HEK293 (cell line): ENCODE data around the gene ZNF223.

ENCODE experiments used
- CTCF ChIA-PET: fragments of 350-600 bp; formaldehyde crosslinking; extraction: SDS; loops from one replicate; lab custom pipeline; 2021; ENCODE audit warnings: antibody characterized with exemption; lab: Yijun Ruan, JAX
- POLR2A ChIA-PET: fragments of 300-600 bp; formaldehyde crosslinking; extraction: SDS; loops from one replicate; lab custom pipeline; 2020; ENCODE audit warnings: antibody characterized with exemption, inconsistent platforms; lab: Yijun Ruan, JAX
- H3K27ac ChIP-seq: fragments of 200-500 bp; sonication (Bioruptor generic); 2 replicates; pipeline ENCODE4 v1.5.1; 2014; ENCODE audit warnings: low read depth, low read length, control low read depth, inconsistent platforms; ENCODE audit errors: extremely low read depth
- H3K36me3 ChIP-seq, 2 experiments: fragments of 200-500 bp in 1 of 2; sonication (Bioruptor generic) in 1 of 2; 1 replicate in 1 of 2; 2 replicates in 1 of 2; pipeline ENCODE4 v1.5.1; 2014 to 2017; ENCODE audit warnings: inconsistent platforms in 2 of 2, low read length in 2 of 2; ENCODE audit not compliant: control insufficient read depth in 2 of 2, insufficient read depth in 1 of 2
- H3K4me1 ChIP-seq: fragments of 200-500 bp; sonication (Bioruptor generic); 2 replicates; pipeline ENCODE4 v1.5.1; 2014; ENCODE audit warnings: mild to moderate bottlenecking, low read length, inconsistent platforms; ENCODE audit not compliant: control insufficient read depth, insufficient read depth
- H3K4me3 ChIP-seq: 2 replicates; pipeline ENCODE4 v1.5.1; 2011; ENCODE audit warnings: low read depth, mild to moderate bottlenecking, control low read depth, low read length, moderate library complexity
- H3K9me3 ChIP-seq: fragments of 200-500 bp; sonication (Bioruptor generic); 2 replicates; pipeline ENCODE4 v1.5.1; 2014; ENCODE audit warnings: low read depth, low read length, inconsistent platforms; ENCODE audit not compliant: control insufficient read depth, insufficient read depth
- BCL11A ChIP-seq: fragments of 450-650 bp; formaldehyde crosslinking; IDR thresholded peaks from 2 replicates; pipeline ENCODE4 v1.5.1; 2016; ENCODE audit warnings: low read depth, missing biosample characterization, missing genetic modification characterization
- GLI4 ChIP-seq: fragments of 450-650 bp; formaldehyde crosslinking; IDR thresholded peaks from 2 replicates; pipeline ENCODE4 v1.5.1; 2016; ENCODE audit warnings: missing biosample characterization, missing genetic modification characterization
- RBAK ChIP-seq: fragments of 450-650 bp; formaldehyde crosslinking; IDR thresholded peaks from 2 replicates; pipeline ENCODE4 v1.5.1; 2016; ENCODE audit warnings: missing biosample characterization, missing genetic modification characterization
- SCRT2 ChIP-seq: fragments of 450-650 bp; formaldehyde crosslinking; IDR thresholded peaks from 2 replicates; pipeline ENCODE4 v1.5.1; 2016; ENCODE audit warnings: missing biosample characterization, missing genetic modification characterization
- SP7 ChIP-seq: fragments of 450-650 bp; formaldehyde crosslinking; IDR thresholded peaks from 2 replicates; pipeline ENCODE4 v1.5.1; 2016; ENCODE audit warnings: missing biosample characterization, missing genetic modification characterization
- ZBTB1 ChIP-seq: fragments of 450-650 bp; formaldehyde crosslinking; IDR thresholded peaks from 2 replicates; pipeline ENCODE4 v1.5.1; 2016; ENCODE audit warnings: missing biosample characterization, missing genetic modification characterization
- ZFP37 ChIP-seq: fragments of 450-650 bp; formaldehyde crosslinking; IDR thresholded peaks from 2 replicates; pipeline ENCODE4 v1.5.1; 2016; ENCODE audit warnings: missing biosample characterization, missing genetic modification characterization
- ZNF133 ChIP-seq: fragments of 450-650 bp; formaldehyde crosslinking; IDR thresholded peaks from 2 replicates; pipeline ENCODE4 v1.5.1; 2016; ENCODE audit warnings: missing biosample characterization, missing genetic modification characterization
- ZNF416 ChIP-seq: fragments of 450-650 bp; formaldehyde crosslinking; IDR thresholded peaks from 2 replicates; pipeline ENCODE4 v1.5.1; 2016; ENCODE audit warnings: missing biosample characterization, missing genetic modification characterization
- ZNF501 ChIP-seq: fragments of 450-650 bp; formaldehyde crosslinking; IDR thresholded peaks from 2 replicates; pipeline ENCODE4 v1.5.1; 2016; ENCODE audit warnings: missing biosample characterization, missing genetic modification characterization
- ZNF521 ChIP-seq: fragments of 450-650 bp; formaldehyde crosslinking; IDR thresholded peaks from 2 replicates; pipeline ENCODE4 v1.5.1; 2017; ENCODE audit warnings: missing biosample characterization, mild to moderate bottlenecking, missing genetic modification characterization
- ZNF626 ChIP-seq: fragments of 450-650 bp; sonication (Bioruptor Pico); formaldehyde crosslinking; IDR thresholded peaks from 2 replicates; pipeline ENCODE4 v1.5.1; 2018; ENCODE audit warnings: missing biosample characterization, missing genetic modification characterization, inconsistent platforms
- ZSCAN30 ChIP-seq: fragments of 450-650 bp; IDR thresholded peaks from 2 replicates; pipeline ENCODE4 v1.5.1; 2018; ENCODE audit warnings: missing biosample characterization, mild to moderate bottlenecking, missing genetic modification characterization, moderate library complexity
- TF ChIP-seq, protein P1 (sequence below): fragments of 450-650 bp; formaldehyde crosslinking; optimal IDR thresholded peaks from 2 replicates; pipeline ENCODE3; 2016; ENCODE audit warnings: missing biosample characterization, mild to moderate bottlenecking, missing genetic modification characterization
- TF ChIP-seq, protein P2 (sequence below): fragments of 450-650 bp; formaldehyde crosslinking; IDR thresholded peaks from 2 replicates; pipeline ENCODE4 v1.5.1; 2016; ENCODE audit warnings: missing biosample characterization, missing genetic modification characterization
- TF ChIP-seq, protein P3 (sequence below): fragments of 450-650 bp; formaldehyde crosslinking; IDR thresholded peaks from 2 replicates; pipeline ENCODE4 v1.5.1; 2016; ENCODE audit warnings: missing biosample characterization, missing genetic modification characterization
- TF ChIP-seq, protein P4 (sequence below): fragments of 450-650 bp; formaldehyde crosslinking; IDR thresholded peaks from 2 replicates; pipeline ENCODE4 v1.5.1; 2016; ENCODE audit warnings: missing biosample characterization, missing genetic modification characterization

Gene ZNF223

DNA sequence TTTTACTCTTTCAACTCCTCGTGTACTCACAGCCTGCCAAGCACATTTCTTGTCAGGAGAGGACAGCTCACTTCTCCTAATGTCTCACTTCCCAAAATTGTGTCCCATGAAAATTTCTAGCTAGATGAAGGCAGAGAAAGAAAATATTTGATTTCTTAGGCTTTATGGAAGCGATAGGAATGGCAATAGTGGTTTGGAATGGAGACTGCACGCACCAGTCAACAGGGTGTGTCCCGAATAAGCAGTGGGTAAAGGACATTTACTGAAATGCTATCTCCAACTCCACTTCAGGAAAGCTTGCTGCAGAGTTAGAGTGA lies 27.0 kb upstream of the ZNF223 start:
- POLR2A ChIA-PET = interaction anchor here (1.0 to 2.0 kb wide), 7 partner anchors 20 to 182 kb away, joined by 3 to 7 read pairs (median 5); partner anchors contain the start of genes ZNF221, ZNF223, ZNF224 and ZNF45
- H3K9me3 ChIP-seq = peaks cover 7% of the 10 kb centered on the region
- TF ChIP-seq RBAK (tag by site-specific recombination) = 0 out of 2 replicates have a peak, but pooled peaks have one; percentile 6
- TF ChIP-seq, protein P1, sequence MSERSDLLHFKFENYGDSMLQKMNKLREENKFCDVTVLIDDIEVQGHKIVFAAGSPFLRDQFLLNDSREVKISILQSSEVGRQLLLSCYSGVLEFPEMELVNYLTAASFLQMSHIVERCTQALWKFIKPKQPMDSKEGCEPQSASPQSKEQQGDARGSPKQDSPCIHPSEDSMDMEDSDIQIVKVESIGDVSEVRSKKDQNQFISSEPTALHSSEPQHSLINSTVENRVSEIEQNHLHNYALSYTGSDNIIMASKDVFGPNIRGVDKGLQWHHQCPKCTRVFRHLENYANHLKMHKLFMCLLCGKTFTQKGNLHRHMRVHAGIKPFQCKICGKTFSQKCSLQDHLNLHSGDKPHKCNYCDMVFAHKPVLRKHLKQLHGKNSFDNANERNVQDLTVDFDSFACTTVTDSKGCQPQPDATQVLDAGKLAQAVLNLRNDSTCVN = no peak
- TF ChIP-seq ZNF626 (tag by site-specific recombination) = peak; percentile 77; the same call in 1 of the 2 replicates
- no peak for TF ChIP-seq ZNF521 (tag by site-specific recombination)
- 0 out of 2 replicates have a peak, but pooled peaks have one; percentile 73 for TF ChIP-seq ZNF501 (tag by site-specific recombination)
- peak; percentile 37; the same call in 1 of the 2 replicates for TF ChIP-seq ZNF133 (tag by site-specific recombination)
- 0 out of 2 replicates have a peak, but pooled peaks have one; percentile 3 for TF ChIP-seq ZFP37 (tag by site-specific recombination)
- TF ChIP-seq SCRT2 (tag by site-specific recombination) = 0 out of 2 replicates have a peak, but pooled peaks have one; percentile 19
- TF ChIP-seq, protein P2, sequence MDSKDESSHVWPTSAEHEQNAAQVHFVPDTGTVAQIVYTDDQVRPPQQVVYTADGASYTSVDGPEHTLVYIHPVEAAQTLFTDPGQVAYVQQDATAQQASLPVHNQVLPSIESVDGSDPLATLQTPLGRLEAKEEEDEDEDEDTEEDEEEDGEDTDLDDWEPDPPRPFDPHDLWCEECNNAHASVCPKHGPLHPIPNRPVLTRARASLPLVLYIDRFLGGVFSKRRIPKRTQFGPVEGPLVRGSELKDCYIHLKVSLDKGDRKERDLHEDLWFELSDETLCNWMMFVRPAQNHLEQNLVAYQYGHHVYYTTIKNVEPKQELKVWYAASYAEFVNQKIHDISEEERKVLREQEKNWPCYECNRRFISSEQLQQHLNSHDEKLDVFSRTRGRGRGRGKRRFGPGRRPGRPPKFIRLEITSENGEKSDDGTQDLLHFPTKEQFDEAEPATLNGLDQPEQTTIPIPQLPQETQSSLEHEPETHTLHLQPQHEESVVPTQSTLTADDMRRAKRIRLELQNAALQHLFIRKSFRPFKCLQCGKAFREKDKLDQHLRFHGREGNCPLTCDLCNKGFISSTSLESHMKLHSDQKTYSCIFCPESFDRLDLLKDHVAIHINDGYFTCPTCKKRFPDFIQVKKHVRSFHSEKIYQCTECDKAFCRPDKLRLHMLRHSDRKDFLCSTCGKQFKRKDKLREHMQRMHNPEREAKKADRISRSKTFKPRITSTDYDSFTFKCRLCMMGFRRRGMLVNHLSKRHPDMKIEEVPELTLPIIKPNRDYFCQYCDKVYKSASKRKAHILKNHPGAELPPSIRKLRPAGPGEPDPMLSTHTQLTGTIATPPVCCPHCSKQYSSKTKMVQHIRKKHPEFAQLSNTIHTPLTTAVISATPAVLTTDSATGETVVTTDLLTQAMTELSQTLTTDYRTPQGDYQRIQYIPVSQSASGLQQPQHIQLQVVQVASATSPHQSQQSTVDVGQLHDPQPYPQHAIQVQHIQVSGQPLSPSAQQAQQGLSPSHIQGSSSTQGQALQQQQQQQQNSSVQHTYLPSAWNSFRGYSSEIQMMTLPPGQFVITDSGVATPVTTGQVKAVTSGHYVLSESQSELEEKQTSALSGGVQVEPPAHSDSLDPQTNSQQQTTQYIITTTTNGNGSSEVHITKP = peak; percentile 66; the same call in 1 of the 2 replicates
- TF ChIP-seq ZNF416 (tag by site-specific recombination) = no peak
- 0 out of 2 replicates have a peak, but pooled peaks have one; percentile 7 for TF ChIP-seq ZSCAN30
- TF ChIP-seq SP7 (tag by site-specific recombination) = 0 out of 2 replicates have a peak, but pooled peaks have one; percentile 21
- TF ChIP-seq, all 188 proteins: peak for 9
- peaks cover 33 to 36% of the 10 kb centered on the region in 2 experiments for H3K36me3 ChIP-seq
- H3K4me1 ChIP-seq = peaks cover 13% of the 10 kb centered on the region; the same call in 1 of the 2 replicates
- CTCF ChIA-PET = interaction anchor here (1.2 kb wide), 1 partner anchor 17 kb away, joined by 4 read pairs; no protein-coding TSS in a partner anchor
- peak overlapping the region; percentile 9; the same call in 1 of the 2 replicates for H3K27ac ChIP-seq
- peak overlapping the region; percentile 53 for H3K4me3 ChIP-seq

DNA sequence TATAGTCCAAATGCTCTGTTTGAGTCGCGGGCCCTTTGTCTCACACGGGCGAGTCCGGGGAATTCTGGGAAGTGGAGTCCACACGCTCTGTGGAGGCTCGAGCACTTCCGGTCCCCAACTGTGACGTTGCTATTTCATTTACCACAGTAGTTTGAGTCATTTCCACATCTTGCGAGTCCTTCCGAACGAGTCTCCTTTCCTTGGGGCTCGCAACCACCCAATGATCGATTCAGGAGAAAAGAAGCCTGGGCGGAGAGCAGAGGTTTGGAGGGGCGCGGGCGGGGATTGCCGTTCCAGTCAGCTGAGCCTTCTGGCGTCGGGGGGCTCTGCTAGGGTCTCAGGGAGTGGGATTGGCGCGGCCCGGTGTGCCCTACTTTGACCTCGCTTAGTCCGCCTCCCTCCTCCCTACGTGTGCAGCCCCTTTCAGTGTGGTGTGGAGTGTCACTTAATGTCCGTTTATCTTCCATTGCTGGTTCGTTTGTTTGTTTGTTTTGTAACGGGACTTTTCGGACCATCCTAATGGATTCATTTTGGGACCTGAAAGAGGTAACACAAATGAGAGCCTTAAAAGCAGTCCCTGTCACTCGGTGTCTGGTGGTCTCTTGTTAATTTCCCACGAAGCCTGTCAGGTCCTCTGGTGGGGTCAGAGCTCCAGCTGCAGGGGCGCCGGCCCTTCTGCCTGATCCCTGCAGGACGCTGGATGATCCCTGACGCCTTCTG lies 26.5 kb upstream of the ZNF223 start, which contains the start of gene ZNF222:
Gene ZNF222, plus strand, starts transcription at position 163 of the 720 bp plus-strand sequence. Its CDS starts 58 bp downstream, at position 221.
- H3K4me1 ChIP-seq = peaks cover 13% of the 10 kb centered on the region; the same call in 1 of the 2 replicates
- H3K4me3 ChIP-seq = peak within 1 kb of the TSS; percentile 53
- peaks cover 38 to 41% of the 10 kb centered on the region in 2 experiments for H3K36me3 ChIP-seq
- POLR2A ChIA-PET = interaction anchor here (0.9 to 2.0 kb wide), 8 partner anchors 20 to 187 kb away, joined by 3 to 7 read pairs (median 4); partner anchors contain the start of genes ZNF221, ZNF223, ZNF224 and ZNF227
- peaks cover 12% of the 10 kb centered on the region for H3K9me3 ChIP-seq
- H3K27ac ChIP-seq = peak within 1 kb of the TSS; percentile 69; the same call in 1 of the 2 replicates
- CTCF ChIA-PET = interaction anchor here (1.2 kb wide), 1 partner anchor 16 kb away, joined by 4 read pairs; no protein-coding TSS in a partner anchor
- peak; percentile 69; the same call in 1 of the 2 replicates for TF ChIP-seq BCL11A (tag by site-specific recombination)
- TF ChIP-seq, protein P3, sequence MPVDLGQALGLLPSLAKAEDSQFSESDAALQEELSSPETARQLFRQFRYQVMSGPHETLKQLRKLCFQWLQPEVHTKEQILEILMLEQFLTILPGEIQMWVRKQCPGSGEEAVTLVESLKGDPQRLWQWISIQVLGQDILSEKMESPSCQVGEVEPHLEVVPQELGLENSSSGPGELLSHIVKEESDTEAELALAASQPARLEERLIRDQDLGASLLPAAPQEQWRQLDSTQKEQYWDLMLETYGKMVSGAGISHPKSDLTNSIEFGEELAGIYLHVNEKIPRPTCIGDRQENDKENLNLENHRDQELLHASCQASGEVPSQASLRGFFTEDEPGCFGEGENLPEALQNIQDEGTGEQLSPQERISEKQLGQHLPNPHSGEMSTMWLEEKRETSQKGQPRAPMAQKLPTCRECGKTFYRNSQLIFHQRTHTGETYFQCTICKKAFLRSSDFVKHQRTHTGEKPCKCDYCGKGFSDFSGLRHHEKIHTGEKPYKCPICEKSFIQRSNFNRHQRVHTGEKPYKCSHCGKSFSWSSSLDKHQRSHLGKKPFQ = no peak
- TF ChIP-seq, protein P4, sequence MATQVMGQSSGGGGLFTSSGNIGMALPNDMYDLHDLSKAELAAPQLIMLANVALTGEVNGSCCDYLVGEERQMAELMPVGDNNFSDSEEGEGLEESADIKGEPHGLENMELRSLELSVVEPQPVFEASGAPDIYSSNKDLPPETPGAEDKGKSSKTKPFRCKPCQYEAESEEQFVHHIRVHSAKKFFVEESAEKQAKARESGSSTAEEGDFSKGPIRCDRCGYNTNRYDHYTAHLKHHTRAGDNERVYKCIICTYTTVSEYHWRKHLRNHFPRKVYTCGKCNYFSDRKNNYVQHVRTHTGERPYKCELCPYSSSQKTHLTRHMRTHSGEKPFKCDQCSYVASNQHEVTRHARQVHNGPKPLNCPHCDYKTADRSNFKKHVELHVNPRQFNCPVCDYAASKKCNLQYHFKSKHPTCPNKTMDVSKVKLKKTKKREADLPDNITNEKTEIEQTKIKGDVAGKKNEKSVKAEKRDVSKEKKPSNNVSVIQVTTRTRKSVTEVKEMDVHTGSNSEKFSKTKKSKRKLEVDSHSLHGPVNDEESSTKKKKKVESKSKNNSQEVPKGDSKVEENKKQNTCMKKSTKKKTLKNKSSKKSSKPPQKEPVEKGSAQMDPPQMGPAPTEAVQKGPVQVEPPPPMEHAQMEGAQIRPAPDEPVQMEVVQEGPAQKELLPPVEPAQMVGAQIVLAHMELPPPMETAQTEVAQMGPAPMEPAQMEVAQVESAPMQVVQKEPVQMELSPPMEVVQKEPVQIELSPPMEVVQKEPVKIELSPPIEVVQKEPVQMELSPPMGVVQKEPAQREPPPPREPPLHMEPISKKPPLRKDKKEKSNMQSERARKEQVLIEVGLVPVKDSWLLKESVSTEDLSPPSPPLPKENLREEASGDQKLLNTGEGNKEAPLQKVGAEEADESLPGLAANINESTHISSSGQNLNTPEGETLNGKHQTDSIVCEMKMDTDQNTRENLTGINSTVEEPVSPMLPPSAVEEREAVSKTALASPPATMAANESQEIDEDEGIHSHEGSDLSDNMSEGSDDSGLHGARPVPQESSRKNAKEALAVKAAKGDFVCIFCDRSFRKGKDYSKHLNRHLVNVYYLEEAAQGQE (tag by site-specific recombination) = peak; percentile 49; the same call in 1 of the 2 replicates
- TF ChIP-seq ZBTB1 (tag by site-specific recombination) = no peak
- no peak for TF ChIP-seq GLI4 (tag by site-specific recombination)
